Fibroblast of lung (primary cell): ENCODE measurements around the gene ACVR2B. TPM values are rescaled to one million over a fixed set of nuclear protein-coding genes. Genes with fewer than 3 reads are reported as not detected.
"Not testable (repeated sequence)": the region's sequence is repeated elsewhere in the genome, so short reads cannot be mapped to it uniquely, and the experiment has no call there.

Experiments
- DNase-seq, 2 donors: peaks; one replicate each; pipeline versions ENCODE4 v3.0.0 to v3.0.0-alpha.2; 2010; ENCODE audit warnings: low read depth in 2 of 2
- H2AFZ ChIP-seq: 2 replicates; pipeline ENCODE4 v1.5.1; 2012; ENCODE audit warnings: low read length, control low read depth, inconsistent platforms
- H3K27ac ChIP-seq: 2 replicates; pipeline ENCODE4 v1.5.1; 2011; ENCODE audit warnings: low read length, control low read depth; ENCODE audit not compliant: insufficient read depth
- H3K27me3 ChIP-seq: 2 replicates; pipeline ENCODE4 v1.5.1; 2011; ENCODE audit warnings: mild to moderate bottlenecking, low read length; ENCODE audit not compliant: control insufficient read depth, insufficient read depth
- H3K36me3 ChIP-seq: 2 replicates; pipeline ENCODE4 v1.5.1; 2011; ENCODE audit warnings: low read length; ENCODE audit not compliant: control insufficient read depth, insufficient read depth
- H3K4me1 ChIP-seq: 2 replicates; pipeline ENCODE4 v1.5.1; 2011; ENCODE audit warnings: low read length; ENCODE audit not compliant: control insufficient read depth, insufficient read depth; ENCODE audit errors: extremely low read depth
- H3K4me2 ChIP-seq: 2 replicates; pipeline ENCODE4 v1.5.1; 2011; ENCODE audit warnings: low read length, control low read depth; ENCODE audit not compliant: insufficient read depth; ENCODE audit errors: extremely low read depth
- H3K4me3 ChIP-seq, 4 experiments: fragments of 200-600 bp in 1 of 4; sonication (generic) in 1 of 4; replicated peaks in 1 of 4; 2 replicates each; pipeline ENCODE4 v1.5.1; 2011 to 2016; ENCODE audit warnings: low read length in 4 of 4, low read depth in 3 of 4, mild to moderate bottlenecking in 3 of 4, control low read depth in 2 of 4, inconsistent platforms in 1 of 4, mixed read lengths in 1 of 4; ENCODE audit not compliant: insufficient read depth in 1 of 4; ENCODE audit errors: control extremely low read depth in 1 of 4
- H3K79me2 ChIP-seq: 2 replicates; pipeline ENCODE4 v1.5.1; 2012; ENCODE audit warnings: mild to moderate bottlenecking, low read length, inconsistent platforms; ENCODE audit not compliant: control insufficient read depth, insufficient read depth
- H3K9ac ChIP-seq: 2 replicates; pipeline ENCODE4 v1.5.1; 2011; ENCODE audit warnings: mild to moderate bottlenecking, low read length, control low read depth; ENCODE audit not compliant: insufficient read depth
- H3K9me3 ChIP-seq: 2 replicates; pipeline ENCODE4 v1.5.1; 2012; ENCODE audit warnings: low read depth, low read length; ENCODE audit not compliant: control insufficient read depth, insufficient read depth
- H4K20me1 ChIP-seq: 2 replicates; pipeline ENCODE4 v1.5.1; 2011; ENCODE audit warnings: low read length; ENCODE audit not compliant: control insufficient read depth, insufficient read depth; ENCODE audit errors: extremely low read depth
- CTCF ChIP-seq, 2 donors: IDR thresholded peaks in 1 of 2; conservative IDR thresholded peaks in 1 of 2; 1 replicate in 1 of 2; 2 replicates in 1 of 2; pipeline ENCODE4 v1.5.1; 2011 to 2012; ENCODE audit warnings: low read length in 2 of 2, control low read depth in 1 of 2, inconsistent platforms in 1 of 2, low read depth in 1 of 2, mild to moderate bottlenecking in 1 of 2
- EZH2 ChIP-seq: IDR thresholded peaks from 2 replicates; pipeline ENCODE4 v1.5.1; 2012; ENCODE audit warnings: low read length, control low read depth, mild to moderate bottlenecking; ENCODE audit errors: missing control alignments
- polyA minus RNA-seq: library from RNA; depleted of rRNA, polyadenylated mRNA; stranded (reverse); fragments of >200 nt; gene quantifications from 2 replicates; pipeline ENCODE4 v1.2.3, GENCODE V29; 2011; ENCODE audit warnings: low replicate concordance
- polyA plus RNA-seq, 2 donors: library from polyadenylated mRNA; depleted of rRNA in 1 of 2; stranded (reverse) in 1 of 2; unstranded in 1 of 2; fragments of >200 nt; gene quantifications; 2 replicates each; pipeline ENCODE4 v1.2.1, GENCODE V29; 2011 to 2012; ENCODE audit warnings: missing spikeins in 1 of 2
- total RNA-seq: library from RNA; depleted of rRNA; stranded (reverse); fragments of >200 nt; gene quantifications from 2 replicates; pipeline ENCODE4 v1.2.1, GENCODE V29; 2014

ACVR2B gene
- total RNA-seq = 2.3 and 2.6 TPM in 2 replicates
- 0.60 and 0.62 TPM in 2 replicates for polyA plus RNA-seq
- 0.40 and 0.45 TPM in 2 replicates for polyA plus RNA-seq (2012)
- polyA minus RNA-seq = 4.0 and 6.0 TPM in 2 replicates

- H3K36me3 ChIP-seq = no peaks in the 10 kb centered on the region
- no peaks in the 10 kb centered on the region for H3K9me3 ChIP-seq
- DNase-seq = peak; percentile 59 to 79
- no peaks in the 10 kb centered on the region for H3K27me3 ChIP-seq
- no peaks in the 10 kb centered on the region for H4K20me1 ChIP-seq
- no peaks in the 10 kb centered on the region for H3K79me2 ChIP-seq
- TF ChIP-seq CTCF (conservative IDR thresholded peaks at IDR 0.05 in 1 of 2, IDR thresholded peaks at IDR 0.05 in 1 of 2; ENCODE audit: low read depth in 1 of 2, low read length in 2 of 2) = no peak
- TF ChIP-seq EZH2 = no peak
- H3K9ac ChIP-seq = peak within 1 kb of the TSS; percentile 65
- peak within 1 kb of the TSS; percentile 61 for H2AFZ ChIP-seq
- peak within 1 kb of the TSS; percentile 86 for H3K4me2 ChIP-seq
- no peaks in the 10 kb centered on the region for H3K4me1 ChIP-seq
- H3K4me3 ChIP-seq = peak within 1 kb of the TSS; percentile 41 to 71 (median 64)
- H3K27ac ChIP-seq = no peak within 1 kb of the TSS
These were observed at the start of gene ACVR2B for GRCh38 chr3:38453075-38453912. Gene ACVR2B, plus strand, starts transcription at chr3:38453890. Its CDS starts 433 bp downstream, at chr3:38454323.

GRCh38 chr3:38404286-38404685, 49.4 kb upstream of the ACVR2B start:
- H3K4me1 ChIP-seq = no peaks in the 10 kb centered on the region
- DNase-seq = peak; percentile 45 to 84
- no peak overlapping the region for H3K4me2 ChIP-seq
- H3K27me3 ChIP-seq = no peaks in the 10 kb centered on the region
- no peak overlapping the region for H3K4me3 ChIP-seq
- TF ChIP-seq CTCF (conservative IDR thresholded peaks at IDR 0.05 in 1 of 2, IDR thresholded peaks at IDR 0.05 in 1 of 2; ENCODE audit: low read depth in 1 of 2, low read length in 2 of 2) (no peak), EZH2 (no peak)
- no peaks in the 10 kb centered on the region for H3K9me3 ChIP-seq
- no peaks in the 10 kb centered on the region for H4K20me1 ChIP-seq
- no peak overlapping the region for H3K9ac ChIP-seq
- H3K36me3 ChIP-seq = no peaks in the 10 kb centered on the region
- no peaks in the 10 kb centered on the region for H3K79me2 ChIP-seq
- H2AFZ ChIP-seq = no peak overlapping the region
- no peak overlapping the region for H3K27ac ChIP-seq

GRCh38 chr3:38411591-38411990, 42.1 kb upstream of the ACVR2B start:
- no peak for TF ChIP-seq CTCF (conservative IDR thresholded peaks at IDR 0.05 in 1 of 2, IDR thresholded peaks at IDR 0.05 in 1 of 2; ENCODE audit: low read depth in 1 of 2, low read length in 2 of 2)
- no peak for TF ChIP-seq EZH2
- DNase-seq = no peak
- no peaks in the 10 kb centered on the region for H3K79me2 ChIP-seq
- H3K4me1 ChIP-seq = no peaks in the 10 kb centered on the region
- H3K9ac ChIP-seq = no peak overlapping the region
- no peak overlapping the region for H3K4me2 ChIP-seq
- H2AFZ ChIP-seq = no peak overlapping the region
- H3K9me3 ChIP-seq = no peaks in the 10 kb centered on the region
- H4K20me1 ChIP-seq = no peaks in the 10 kb centered on the region
- no peak overlapping the region for H3K27ac ChIP-seq
- H3K27me3 ChIP-seq = no peaks in the 10 kb centered on the region
- no peak overlapping the region for H3K4me3 ChIP-seq
- no peaks in the 10 kb centered on the region for H3K36me3 ChIP-seq

GRCh38 chr3:38420758-38421157, 32.9 kb upstream of the ACVR2B start:
- H3K4me1 ChIP-seq, H3K9me3 ChIP-seq, H3K9ac ChIP-seq, H2AFZ ChIP-seq, H3K4me2 ChIP-seq, H3K27me3 ChIP-seq, H3K36me3 ChIP-seq, H4K20me1 ChIP-seq, H3K4me3 ChIP-seq, DNase-seq, H3K27ac ChIP-seq, H3K79me2 ChIP-seq: not testable (repeated sequence)
